ENCODE results near the gene GGCT.
"Not testable (repeated sequence)": the region's sequence is repeated elsewhere in the genome, so short reads cannot be mapped to it uniquely, and the experiment has no call there.

GGCT gene

GRCh38 chr7:30504301-30505173, at the start of gene GGCT:
TSS of gene GGCT (minus strand) at chr7:30504829. CDS start at chr7:30504709, 120 bp downstream.
- peak; percentile 92 for DNase-seq (ENCODE audit: low read depth)

GRCh38 chr7:30553546-30553945, 48.9 kb upstream of the GGCT start:
- DNase-seq (ENCODE audit: low read depth) = no peak

GRCh38 chr7:30553141-30553540, 48.5 kb upstream of the GGCT start:
- DNase-seq (ENCODE audit: low read depth) = no peak

GRCh38 chr7:30552330-30552729, 47.7 kb upstream of the GGCT start:
- no peak for DNase-seq (ENCODE audit: low read depth)

GRCh38 chr7:30549931-30550493, 45.4 kb upstream of the GGCT start:
- DNase-seq (ENCODE audit: low read depth) = no peak

GRCh38 chr7:30548845-30549244, 44.2 kb upstream of the GGCT start:
- peak; percentile 4 for DNase-seq (ENCODE audit: low read depth)

GRCh38 chr7:30546596-30546995, 42.0 kb upstream of the GGCT start:
- DNase-seq (ENCODE audit: low read depth) = no peak

- no peak for DNase-seq (ENCODE audit: low read depth)
Observed at GRCh38 chr7:30545791-30546555, 41.3 kb upstream of the GGCT start.

- DNase-seq (ENCODE audit: low read depth) = no peak
Observed at GRCh38 chr7:30543813-30544525, 39.3 kb upstream of the GGCT start.

- DNase-seq (ENCODE audit: low read depth) = not testable (repeated sequence)
Observed at GRCh38 chr7:30543115-30543514, 38.5 kb upstream of the GGCT start.

GRCh38 chr7:30533886-30534285, 29.3 kb upstream of the GGCT start:
- DNase-seq (ENCODE audit: low read depth) = no peak

- no peak for DNase-seq (ENCODE audit: low read depth)
Observed at GRCh38 chr7:30531286-30531685, 26.7 kb upstream of the GGCT start.

- DNase-seq (ENCODE audit: low read depth) = no peak
Observed at GRCh38 chr7:30530373-30530772, 25.7 kb upstream of the GGCT start.

- DNase-seq (ENCODE audit: low read depth) = no peak
Observed at GRCh38 chr7:30528779-30529178, 24.1 kb upstream of the GGCT start.

GRCh38 chr7:30527297-30527696, 22.7 kb upstream of the GGCT start:
- not testable (repeated sequence) for DNase-seq (ENCODE audit: low read depth)

- DNase-seq (ENCODE audit: low read depth) = no peak
Observed at GRCh38 chr7:30526163-30526562, 21.5 kb upstream of the GGCT start.

- DNase-seq (ENCODE audit: low read depth) = no peak
Observed at GRCh38 chr7:30525429-30525828, 20.8 kb upstream of the GGCT start.

GRCh38 chr7:30524545-30524944, 19.9 kb upstream of the GGCT start:
- DNase-seq (ENCODE audit: low read depth) = no peak

- DNase-seq (ENCODE audit: low read depth) = no peak
Observed at GRCh38 chr7:30523466-30523865, 18.8 kb upstream of the GGCT start.

- DNase-seq (ENCODE audit: low read depth) = no peak
Observed at GRCh38 chr7:30522159-30522558, 17.5 kb upstream of the GGCT start.

GRCh38 chr7:30521532-30521931, 16.9 kb upstream of the GGCT start:
- DNase-seq (ENCODE audit: low read depth) = no peak

- DNase-seq (ENCODE audit: low read depth) = no peak
Observed at GRCh38 chr7:30519122-30519521, 14.5 kb upstream of the GGCT start.
